Activated CD8-positive, alpha-beta memory T cell treated with anti-CD3 and anti-CD28 coated beads for 36 hours (primary cell): ENCODE data around the gene TMEM232. TPM values are rescaled to one million over a fixed set of nuclear protein-coding genes. Genes with fewer than 3 reads are reported as not detected.
"Not testable (repeated sequence)": the region's sequence is repeated elsewhere in the genome, so short reads cannot be mapped to it uniquely, and the experiment has no call there.

Experiments
- CTCF ChIA-PET: fragments of 350-600 bp; sonication (Branson Sonifier 250); formaldehyde crosslinking; loops from one replicate; lab custom pipeline; 2021; ENCODE audit warnings: antibody characterized with exemption; lab: Charles Lee
- POLR2A ChIA-PET: fragments of 350-600 bp; sonication (Branson Sonifier 250); formaldehyde crosslinking; loops from one replicate; lab custom pipeline; 2021; ENCODE audit warnings: antibody characterized with exemption; lab: Charles Lee
- total RNA-seq, 2 experiments: library from RNA; stranded (reverse); gene quantifications; one replicate each; pipeline ENCODE4 v1.2.3, GENCODE V29; 2021

The TMEM232 gene
- total RNA-seq, 2 experiments from 2014 or later, result 0.73 to 1.1 TPM

DNA sequence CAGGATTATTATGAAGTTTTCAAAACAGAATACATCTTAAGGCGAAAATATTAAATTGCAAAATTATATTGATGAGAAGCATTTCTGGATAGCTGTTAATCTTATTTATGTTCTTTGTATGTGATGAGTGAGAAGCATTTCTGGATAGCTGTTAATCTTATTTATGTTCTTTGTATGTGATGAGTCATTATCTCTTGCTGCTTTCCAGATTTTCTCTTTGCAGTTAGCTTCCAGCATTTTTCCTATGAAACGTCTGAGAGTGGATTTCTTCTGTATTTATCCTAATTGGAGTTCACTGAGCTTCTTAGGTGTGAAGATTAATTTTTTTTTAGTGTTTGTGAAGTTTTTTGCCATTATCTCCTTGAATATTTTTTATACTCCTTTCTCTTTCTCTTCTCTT lies 8.2 kb downstream of the TMEM232 start:
- ChIA-PET CTCF (no interaction called here), POLR2A (no interaction called here)

DNA sequence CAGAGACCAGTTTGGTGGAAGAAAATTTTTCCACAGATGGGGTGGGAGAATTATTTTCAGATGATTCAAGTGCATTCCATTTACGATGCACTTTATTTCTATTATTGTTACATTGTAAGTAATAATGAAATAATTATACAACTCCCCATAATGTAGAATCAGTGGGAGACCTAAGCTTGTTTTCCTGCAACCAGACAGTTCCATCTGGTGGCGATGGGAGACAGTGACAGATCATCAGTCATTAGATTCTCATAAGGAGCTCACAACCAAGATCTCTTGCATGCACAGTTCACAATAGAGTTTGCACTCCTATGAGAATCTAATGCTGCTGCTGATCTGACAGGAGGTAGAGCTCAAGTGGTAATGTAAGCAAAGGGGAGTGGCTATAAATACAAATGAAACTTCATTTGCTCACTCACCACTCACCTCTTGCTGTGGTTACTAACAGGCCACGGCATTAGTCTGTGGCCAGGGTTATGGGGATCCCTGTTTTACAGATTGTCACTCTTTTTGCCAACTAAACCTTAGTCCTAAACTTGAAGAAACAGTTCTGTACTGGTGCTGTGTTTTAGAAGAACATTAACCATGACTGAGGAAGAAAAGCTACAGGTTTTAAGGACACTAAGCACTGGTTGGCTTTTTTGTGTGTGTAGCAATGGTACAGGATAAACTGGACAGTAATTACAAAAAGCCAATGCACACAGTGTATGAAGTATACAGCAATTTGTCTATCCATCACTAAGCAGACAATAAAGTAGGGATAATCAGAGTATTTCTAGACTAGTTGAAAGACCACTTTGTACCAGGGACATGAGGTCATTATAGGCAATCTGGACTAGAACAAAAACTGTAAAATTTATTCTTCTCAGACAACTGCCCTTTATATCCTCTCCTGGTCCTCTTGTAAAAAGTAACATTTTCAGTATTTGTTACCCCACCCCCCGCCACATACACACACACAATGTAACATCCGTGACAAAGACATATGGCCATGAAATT lies 9.9 kb downstream of the TMEM232 start:
- CTCF ChIA-PET, result no interaction called here
- POLR2A ChIA-PET, result no interaction called here

- CTCF ChIA-PET, result interaction anchor here (0.6 kb wide), 1 partner anchor 389 kb away, joined by 3 read pairs; no protein-coding TSS in a partner anchor
- POLR2A ChIA-PET, result no interaction called here
These were observed 19.1 kb downstream of the TMEM232 start for GRCh38 chr5:110707260-110707844.

- CTCF ChIA-PET, result no interaction called here
- POLR2A ChIA-PET, result no interaction called here
These were observed 21.1 kb downstream of the TMEM232 start for GRCh38 chr5:110705349-110705748.

DNA sequence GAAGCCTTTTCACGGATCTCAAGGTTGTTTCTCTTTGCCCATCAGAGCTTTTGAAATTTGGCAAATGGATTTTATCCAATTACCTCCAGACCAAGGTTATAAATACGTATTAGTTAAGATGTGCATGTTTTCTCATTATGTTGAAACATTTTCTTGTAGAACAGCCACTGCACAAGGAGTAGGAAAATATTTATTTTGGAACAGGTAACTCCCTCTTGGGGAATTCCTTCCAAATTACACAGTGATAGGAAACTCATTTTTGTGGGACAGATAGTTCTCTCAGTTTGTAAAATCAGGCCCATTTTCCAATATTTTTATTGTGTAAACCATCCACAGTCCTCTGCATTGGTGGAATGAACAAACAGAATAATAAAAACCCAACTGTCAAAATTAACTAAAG lies 23.0 kb downstream of the TMEM232 start:
- POLR2A ChIA-PET, result no interaction called here
- CTCF ChIA-PET, result no interaction called here

GRCh38 chr5:110702704-110703103 lies 23.8 kb downstream of the TMEM232 start:
- ChIA-PET POLR2A (no interaction called here), CTCF (no interaction called here)

DNA sequence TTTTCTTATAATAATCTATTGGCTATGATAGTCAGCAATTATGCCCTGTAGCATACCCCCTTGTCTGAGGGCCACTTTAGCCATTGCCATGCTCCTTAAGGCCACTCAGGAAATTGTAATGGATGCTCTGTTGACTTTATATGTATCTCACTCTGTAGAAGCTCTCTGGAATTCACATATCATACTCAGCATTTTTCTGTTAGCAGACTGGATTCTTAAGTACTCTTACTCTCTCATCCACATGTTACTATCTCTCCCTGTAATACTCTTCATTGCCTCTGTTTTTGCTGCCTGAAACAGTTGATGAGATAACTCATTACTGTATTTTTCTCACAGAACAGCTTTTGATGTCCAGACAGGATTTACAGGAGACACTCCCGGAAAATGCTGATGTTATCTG lies 24.2 kb downstream of the TMEM232 start:
- CTCF ChIA-PET, result no interaction called here
- POLR2A ChIA-PET, result no interaction called here

DNA sequence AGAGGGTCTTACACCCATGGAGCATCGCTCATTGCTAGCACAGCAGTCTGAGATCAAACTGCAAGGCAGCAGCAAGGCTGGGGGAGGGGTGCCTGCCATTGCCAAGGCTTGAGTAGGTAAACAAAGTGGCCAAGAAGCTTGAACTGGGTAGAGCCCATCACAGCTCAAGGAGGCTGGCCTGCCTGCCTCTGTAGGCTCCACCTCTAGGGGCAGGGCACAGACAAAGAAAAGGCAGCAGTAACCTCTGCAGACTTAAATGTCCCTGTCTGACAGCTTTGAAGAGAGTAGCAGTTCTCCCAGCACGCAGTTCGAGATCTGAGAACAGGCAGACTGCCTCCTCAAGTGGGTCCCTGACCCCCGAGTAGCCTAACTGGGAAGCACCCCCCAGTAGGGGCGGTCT lies 33.8 kb downstream of the TMEM232 start:
- POLR2A ChIA-PET, CTCF ChIA-PET: not testable (repeated sequence)

- POLR2A ChIA-PET, CTCF ChIA-PET: not testable (repeated sequence)
These were observed 35.9 kb downstream of the TMEM232 start for GRCh38 chr5:110690587-110690986.

- POLR2A ChIA-PET, result no interaction called here
- CTCF ChIA-PET, result no interaction called here
These were observed 39.0 kb downstream of the TMEM232 start for GRCh38 chr5:110687485-110687884.

GRCh38 chr5:110686270-110686669 lies 40.2 kb downstream of the TMEM232 start:
- CTCF ChIA-PET, result no interaction called here
- POLR2A ChIA-PET, result no interaction called here

DNA sequence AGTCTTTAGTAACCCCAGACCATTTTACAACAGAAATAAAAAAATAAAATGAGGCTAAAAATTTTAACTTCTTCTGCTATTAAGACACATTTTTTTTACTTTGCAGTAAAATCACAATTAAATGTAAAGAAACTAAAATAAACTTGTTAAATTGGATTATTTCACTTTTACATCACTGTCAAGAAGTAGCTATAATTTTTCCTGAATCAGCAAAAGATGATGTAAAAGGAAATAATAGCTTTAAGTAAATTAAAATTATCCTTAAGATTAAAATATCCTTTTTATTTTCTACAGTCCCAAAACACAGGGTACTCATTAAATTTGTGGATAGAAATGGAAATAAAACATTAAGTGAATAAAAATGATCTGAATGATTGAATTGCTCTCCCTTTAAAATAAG lies 44.5 kb downstream of the TMEM232 start:
- POLR2A ChIA-PET, result no interaction called here
- CTCF ChIA-PET, result no interaction called here

- ChIA-PET POLR2A (no interaction called here), CTCF (no interaction called here)
These were observed 45.4 kb downstream of the TMEM232 start for GRCh38 chr5:110681109-110681508.

DNA sequence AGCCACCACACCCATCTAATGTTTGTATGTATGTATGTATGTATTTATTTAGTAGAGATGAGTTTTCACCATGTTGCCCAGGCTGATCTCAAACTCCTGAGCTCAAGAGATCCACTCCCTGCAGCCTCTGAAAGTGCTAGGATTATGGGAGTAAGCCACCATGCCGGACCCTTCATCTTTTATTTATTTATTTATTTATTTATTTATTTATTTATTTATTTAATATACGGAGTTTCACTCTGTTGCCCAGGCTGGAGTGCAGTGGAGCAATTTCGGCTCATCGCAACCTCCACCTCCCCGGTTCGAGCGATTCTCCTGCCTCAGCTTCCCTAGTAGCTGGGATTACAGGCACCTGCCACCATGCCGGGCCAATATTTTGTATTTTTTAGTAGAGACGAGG lies 49.9 kb downstream of the TMEM232 start:
- POLR2A ChIA-PET, CTCF ChIA-PET: not testable (repeated sequence)

DNA sequence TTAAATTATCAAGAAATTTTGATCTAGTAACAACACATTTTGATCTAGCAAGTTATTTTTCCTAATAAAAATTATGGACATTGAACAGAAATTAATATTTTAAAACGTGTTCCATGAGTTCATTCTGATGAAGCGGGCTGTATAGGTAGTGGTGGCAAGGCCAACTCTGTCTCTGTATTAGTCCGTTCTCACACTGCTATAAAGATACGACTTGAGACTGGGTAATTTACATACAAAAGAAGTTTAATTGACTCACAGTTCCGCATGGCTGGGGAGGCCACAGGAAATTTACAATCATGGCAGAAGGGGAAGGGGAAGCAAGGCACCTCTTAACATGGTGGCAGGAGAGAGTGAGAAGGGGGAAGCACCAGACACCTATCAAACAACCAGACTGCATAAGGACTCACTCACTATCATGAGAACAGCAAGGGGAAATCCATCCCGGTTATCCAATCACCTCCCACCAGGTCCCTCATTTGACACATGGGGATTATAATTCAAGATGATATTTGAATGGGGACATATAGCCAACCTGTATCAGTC lies 61.2 kb downstream of the TMEM232 start:
- POLR2A ChIA-PET, result no interaction called here

GRCh38 chr5:110663525-110663924 lies 62.9 kb downstream of the TMEM232 start:
- CTCF ChIA-PET, result no interaction called here
- POLR2A ChIA-PET, result no interaction called here

More for the DNA sequence above, 61.2 kb downstream of the TMEM232 start:
- CTCF ChIA-PET, result no interaction called here

GRCh38 chr5:110658006-110658405 lies 68.5 kb downstream of the TMEM232 start:
- CTCF ChIA-PET, result no interaction called here
- POLR2A ChIA-PET, result no interaction called here

DNA sequence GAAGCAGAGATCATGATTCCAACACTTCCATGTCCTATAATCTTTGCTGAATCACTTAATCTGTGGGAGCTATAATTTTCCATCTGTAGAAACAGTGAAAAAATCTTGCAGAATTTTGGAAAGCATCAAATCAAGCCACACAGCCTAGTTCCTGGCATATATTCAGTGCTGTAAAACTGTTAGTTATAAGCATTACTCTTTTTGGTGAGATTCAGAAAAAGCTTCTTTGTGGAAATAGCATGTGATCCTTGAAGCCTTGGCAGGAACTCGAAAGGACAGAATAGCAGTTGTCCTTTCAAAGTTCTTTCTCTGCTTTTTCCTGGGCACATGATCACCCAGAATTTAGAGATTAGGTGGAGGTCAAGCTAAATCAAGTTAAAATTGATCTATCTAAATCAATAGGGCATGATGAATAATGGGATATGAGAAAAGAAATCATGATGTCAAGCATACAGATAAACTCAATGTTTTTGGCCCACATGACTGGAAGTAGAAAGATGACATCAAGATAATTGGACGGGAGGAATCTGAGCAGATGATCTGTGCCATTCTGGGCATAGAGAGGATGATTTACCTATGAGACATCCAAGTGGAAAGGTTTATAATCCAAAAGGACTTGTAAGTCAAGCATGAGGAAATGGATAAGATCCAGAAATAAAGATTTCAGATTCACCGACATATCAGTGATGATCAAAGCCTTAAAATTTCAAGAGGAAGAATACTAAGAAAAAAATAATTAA lies 73.1 kb downstream of the TMEM232 start:
- ChIA-PET CTCF (no interaction called here), POLR2A (no interaction called here)

- ChIA-PET CTCF (no interaction called here), POLR2A (no interaction called here)
These were observed 75.0 kb downstream of the TMEM232 start for GRCh38 chr5:110651507-110651906.

DNA sequence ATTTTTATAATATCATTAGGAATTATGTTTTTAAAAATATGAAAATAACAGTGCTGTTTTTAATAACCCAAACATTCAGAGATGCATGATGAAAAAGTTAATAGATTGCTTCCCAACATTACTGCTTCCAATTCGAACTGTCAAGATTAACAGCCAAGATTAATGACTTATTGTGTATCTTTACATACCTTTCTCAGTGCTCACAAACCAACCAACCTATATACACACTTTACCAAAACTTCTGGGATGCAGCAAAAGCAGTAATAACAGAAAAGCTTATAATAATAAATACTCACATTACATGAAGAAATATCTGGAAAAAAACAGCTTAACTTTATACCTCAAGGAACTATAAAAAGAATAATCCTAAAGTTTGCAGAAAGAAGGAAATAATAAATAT lies 82.1 kb downstream of the TMEM232 start:
- CTCF ChIA-PET, result no interaction called here

More for the DNA sequence above, 82.1 kb downstream of the TMEM232 start:
- POLR2A ChIA-PET, result no interaction called here
